ENCODE results near the gene CAMP.
A peak's percentile ranks its signal among the peaks of the same experiment; 100 is the strongest.

CAMP gene

DNA sequence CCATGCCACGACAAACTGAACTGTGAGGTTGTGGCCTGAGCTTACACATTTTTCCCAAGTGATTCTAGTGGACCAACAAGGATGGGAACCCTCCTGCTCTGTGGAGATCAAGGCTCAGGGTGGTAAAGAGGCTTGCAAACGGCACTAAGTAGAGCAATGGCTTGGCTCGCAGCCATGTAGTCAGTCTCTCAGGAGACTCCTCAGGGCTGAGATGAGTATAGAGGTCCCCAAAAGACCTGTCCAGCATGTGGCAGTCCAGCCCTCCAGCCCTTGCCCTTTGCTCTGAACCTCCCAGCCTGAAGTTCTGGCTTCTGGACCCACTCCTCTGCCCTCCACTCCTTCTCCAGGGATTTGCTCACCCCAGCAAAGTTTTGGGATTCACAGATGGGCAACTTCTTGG is 8.3 kb upstream of the CAMP start:
- DNase-seq, result no peak

- no peak for DNase-seq
Measured at GRCh38 chr3:48215466-48215865, 7.8 kb upstream of the CAMP start.

- no peak for DNase-seq
Measured at GRCh38 chr3:48215876-48216275, 7.4 kb upstream of the CAMP start.

GRCh38 chr3:48217449-48217848 is 5.8 kb upstream of the CAMP start:
- DNase-seq, result no peak

DNA sequence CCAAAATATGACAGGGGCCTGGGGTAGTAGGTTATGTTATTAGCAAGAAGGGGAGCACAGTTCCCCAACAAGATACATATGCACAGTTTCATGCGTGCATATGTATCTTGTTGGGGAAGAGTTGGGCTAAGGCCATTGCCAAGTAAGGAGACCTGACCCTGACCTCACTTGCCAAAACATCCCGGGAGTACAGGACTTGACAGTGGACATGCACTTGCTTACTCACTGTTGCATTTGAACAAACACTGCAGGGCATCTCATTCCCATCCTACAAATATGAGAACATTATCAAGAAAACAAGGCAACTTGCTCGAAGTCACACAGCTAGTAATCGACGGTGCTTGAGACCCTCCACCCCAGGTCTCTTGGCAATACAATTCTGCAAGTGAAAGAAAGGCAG is 4.8 kb upstream of the CAMP start:
- no peak for DNase-seq

- DNase-seq, result no peak
Measured at GRCh38 chr3:48219543-48219942, 3.8 kb upstream of the CAMP start.

DNA sequence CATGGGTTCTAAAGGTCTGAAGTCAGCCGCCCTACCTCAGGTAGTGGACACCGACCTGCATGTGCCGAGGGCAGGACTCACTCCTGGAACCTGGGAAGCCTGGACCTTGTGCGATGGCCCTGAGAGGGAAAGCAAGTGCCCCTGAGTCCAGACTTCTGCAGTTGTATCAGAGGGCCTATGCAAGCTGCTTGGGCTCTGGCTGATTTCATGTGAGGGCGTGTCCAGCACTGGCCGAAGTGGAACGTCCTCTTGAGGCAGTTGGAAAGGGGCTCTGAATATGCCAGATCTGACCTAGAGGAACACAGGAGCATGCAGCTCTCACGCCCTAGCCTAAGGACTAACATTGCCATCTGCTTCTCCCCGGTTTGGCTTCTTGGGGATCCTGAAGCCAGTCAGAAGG is 2.5 kb upstream of the CAMP start:
- DNase-seq, result no peak

DNA sequence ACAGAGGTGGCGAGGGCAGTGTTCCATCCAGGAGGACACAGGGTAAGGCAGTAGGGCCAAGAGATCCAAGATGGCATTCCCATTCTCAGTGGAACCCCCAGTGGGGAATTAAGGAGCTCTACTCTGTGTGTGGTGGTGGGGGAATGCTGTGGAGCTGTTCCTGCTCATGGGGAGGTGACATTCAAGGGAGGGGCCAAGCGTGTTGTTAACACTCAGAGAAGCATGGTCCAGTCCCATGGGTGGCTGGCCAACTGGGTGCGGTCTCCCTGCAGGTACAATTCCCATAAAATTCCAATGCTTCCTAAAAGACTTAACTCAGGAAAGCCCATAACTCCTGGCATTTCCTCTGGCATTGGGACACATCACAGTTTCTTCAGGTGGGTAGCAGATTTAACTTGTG is 2.3 kb downstream of the CAMP start:
- DNase-seq, result no peak

GRCh38 chr3:48226939-48227338 is 3.6 kb downstream of the CAMP start:
- DNase-seq, result no peak

DNA sequence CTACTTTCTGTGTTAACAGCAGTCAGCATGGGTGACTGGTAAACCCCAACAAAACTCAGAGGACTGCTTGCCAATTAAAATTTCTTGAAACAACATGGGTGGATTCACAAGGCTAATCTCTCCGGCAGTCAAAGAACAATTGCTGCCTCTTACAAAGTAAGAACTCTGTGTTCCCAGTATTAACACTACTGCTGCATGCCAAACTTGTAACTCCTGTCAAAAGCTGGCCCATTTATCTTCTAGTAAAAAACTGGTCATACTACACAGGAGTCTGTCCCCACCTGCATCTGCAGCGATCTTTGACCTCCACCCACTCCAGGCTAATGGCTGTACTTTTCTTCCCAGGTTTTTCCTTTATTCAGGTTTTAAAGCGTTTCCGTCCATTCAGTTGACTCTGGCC is 8.9 kb downstream of the CAMP start:
- no peak for DNase-seq

DNA sequence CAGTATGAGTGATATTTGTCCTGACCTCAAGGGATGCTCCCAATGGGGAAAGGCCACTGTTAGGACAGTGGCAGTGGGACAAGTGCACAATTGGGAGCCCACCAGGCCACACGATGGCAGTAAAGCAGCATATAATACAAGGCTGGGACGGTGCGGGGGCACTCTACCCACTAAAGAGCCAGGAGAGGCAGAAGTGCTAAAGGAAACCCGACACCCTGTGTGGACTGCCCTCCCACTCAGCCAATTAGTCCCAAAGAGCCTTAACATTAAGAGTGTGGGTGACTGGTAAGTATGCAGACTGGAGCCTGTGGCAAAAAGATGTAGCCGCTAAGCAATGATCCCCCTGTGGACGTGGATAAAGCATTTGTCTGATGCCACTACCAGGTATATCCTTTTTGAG is 9.4 kb downstream of the CAMP start:
- peak; percentile 78 for DNase-seq

GRCh38 chr3:48233542-48233941 is 10.2 kb downstream of the CAMP start:
- DNase-seq, result no peak

- DNase-seq, result no peak
Measured at GRCh38 chr3:48236531-48236930, 13.2 kb downstream of the CAMP start.

DNA sequence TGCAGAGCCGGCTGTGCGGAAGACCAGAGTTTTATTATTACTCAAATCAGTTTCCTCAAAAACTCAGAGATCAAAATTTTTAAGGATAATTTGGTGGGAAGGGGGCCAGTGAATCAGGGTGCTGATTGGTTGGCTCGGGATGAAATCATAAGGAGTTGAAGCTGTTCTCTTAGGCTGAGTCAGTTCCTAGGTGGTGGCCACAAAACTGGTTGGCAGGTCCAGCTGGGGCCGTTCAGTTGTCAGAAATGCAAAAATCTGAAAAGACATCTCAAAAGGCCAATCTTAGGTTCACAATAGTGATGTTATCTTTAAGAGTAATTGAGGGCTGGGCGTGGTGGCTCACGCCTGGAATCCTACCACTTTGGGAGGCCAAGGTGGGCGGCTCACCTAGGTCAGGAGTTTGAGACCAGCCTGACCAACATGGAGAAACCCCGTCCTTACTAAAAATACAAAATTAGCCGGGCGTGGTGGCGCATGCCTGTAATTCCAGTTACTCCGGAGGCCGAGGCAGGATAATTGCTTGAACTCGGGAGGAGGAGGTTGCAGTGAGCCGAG is 15.3 kb downstream of the CAMP start:
- no peak for DNase-seq

DNA sequence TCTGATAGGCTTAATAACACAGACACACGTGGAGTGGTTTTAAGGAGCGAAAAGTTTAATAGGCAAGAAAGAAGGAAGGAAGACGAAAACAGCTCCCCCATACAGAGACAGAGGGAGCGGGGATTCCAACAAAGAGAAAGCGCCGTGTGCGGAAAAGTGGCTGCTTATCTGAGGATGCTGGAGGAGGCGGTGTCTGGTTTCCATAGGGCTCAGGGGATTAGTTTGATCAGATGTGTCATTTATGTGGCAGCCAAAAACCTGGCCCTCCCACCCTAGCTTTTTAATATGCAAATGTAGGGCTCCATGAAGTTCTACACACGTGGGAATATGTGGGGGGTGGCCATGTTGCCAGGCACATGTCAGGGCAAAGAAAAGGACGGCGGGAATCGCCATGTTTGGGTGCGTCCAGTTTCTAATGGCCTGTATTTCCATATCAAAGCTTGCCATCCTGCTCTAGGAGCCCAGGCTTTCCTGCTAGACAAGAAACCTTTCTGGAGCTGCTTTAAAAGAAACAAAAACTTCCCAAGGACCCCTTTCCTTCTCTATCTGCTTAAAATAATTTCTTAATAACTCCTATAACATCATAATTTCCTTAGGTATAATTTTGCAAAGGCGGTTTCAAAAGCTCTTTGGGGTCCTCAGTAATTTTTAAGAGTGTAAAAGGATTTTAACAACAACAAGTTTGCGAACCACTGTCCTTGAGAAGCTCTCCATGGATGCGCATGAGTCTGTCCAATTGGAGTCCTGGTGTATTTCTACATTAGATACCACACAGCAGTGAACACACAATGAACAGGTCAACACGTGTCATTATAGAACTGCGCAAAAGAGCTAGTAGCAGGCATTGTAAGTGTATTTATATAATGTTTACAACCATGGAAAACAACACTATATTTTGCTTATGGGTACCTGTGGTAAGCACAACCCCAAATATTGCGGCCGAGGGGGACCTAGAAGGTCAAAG is 17.0 kb downstream of the CAMP start:
- no peak for DNase-seq

DNA sequence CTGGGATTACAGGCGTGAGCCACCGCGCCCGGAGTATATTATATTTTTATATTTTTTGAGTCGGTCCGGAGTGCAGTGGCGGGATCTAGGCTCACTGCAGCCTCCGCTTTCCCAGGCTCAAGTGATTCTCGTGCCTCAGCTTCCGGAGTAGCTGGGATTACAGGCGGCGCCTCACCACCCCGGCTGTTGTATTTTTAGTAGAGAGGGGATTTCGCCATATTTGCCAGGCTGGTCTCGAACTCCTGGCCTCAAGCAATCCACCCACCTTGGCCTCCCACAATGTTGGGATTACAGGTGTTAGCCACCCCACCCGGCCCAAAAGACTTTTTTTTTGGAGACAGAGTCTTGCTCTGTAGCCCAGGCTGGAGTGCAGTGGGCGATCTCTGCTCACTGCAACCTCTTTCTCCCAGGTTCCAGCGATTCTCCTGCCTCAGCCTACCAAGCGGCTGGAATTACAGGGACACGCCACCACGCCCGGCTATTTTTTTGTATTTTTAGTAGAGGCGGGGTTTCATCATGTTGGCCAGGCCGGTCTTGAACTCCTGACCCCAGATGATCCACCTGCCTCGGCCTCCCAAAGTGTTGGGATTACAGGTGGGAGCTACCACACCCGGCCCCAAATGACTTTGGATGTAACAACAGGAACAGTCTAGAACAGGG is 18.6 kb downstream of the CAMP start:
- DNase-seq, result no peak

GRCh38 chr3:48243886-48244285 is 20.6 kb downstream of the CAMP start:
- DNase-seq, result no peak

- no peak for DNase-seq
Measured at GRCh38 chr3:48244461-48244860, 21.2 kb downstream of the CAMP start.

DNA sequence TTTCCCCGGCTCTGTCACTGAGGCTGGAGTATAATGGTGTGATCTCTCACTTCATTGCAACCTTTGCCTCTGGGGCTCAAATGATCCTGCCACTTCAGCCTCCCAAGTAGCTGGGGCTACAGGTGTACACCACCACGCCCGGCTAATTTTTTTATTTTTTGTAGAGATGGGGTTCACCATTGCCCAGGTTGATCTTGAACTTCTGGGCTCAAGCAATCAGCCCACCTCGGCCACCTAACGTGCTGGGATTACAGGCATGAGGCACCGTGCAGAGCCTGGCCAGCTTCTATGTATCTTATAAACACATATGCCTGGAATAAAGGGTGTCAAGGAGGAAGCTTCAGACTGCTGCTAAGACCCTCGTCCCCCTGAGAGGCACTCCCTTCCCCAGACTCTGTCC is 21.8 kb downstream of the CAMP start:
- no peak for DNase-seq

GRCh38 chr3:48247401-48247811 is 24.1 kb downstream of the CAMP start:
- DNase-seq, result no peak

DNA sequence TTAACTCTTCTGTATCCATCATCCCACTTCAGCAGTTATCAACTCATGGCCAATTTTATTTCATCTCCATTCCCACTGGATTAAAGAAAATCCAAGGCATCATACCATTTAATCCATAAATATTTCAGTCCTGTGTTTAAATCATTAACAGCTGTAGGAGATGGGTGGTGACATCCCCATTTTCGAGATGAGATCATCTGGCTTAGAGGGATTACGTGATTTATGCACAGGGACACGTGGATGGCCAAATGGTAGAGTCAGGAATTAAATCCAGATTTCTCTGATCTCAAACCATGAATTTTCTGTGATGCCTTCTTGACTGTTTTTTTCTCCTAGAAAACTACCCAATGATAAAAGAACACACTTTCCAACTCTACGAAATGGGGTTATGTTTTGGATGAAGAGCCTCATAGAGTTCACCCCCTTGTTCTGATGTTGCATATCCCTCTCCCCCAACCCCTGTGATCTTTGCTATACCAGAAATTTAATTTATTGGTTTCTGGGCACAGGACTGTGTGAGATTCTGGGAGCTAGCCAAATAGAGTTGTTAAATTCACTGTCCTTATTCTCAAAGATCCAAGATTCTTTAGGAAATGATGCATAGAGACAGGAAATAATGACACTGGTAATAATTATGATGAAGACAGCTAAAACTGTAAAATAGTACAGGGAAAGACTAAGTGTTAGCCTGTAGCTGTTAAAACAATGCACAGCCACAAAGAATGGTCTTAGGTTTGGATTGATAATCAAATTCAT is 25.0 kb downstream of the CAMP start:
- DNase-seq, result no peak

DNA sequence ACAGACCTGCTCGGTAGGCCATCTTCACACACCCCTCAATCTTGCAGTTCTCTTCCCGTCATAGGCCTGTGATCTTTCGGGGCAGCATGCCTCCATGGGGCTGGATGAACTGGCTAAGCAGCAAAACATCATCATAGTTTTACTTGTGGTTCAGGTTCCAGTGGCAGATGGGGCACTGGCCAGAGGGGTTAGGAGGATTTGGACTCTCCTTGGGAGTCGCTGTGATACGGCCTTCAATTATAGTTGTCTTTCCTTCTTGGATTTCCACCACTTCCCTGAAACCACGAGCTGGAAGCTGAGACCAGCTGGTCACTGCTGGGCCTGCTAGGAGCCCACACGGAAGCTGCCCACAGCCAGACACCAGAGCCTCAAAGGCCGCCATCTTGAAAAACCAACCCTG is 33.3 kb downstream of the CAMP start:
- no peak for DNase-seq

DNA sequence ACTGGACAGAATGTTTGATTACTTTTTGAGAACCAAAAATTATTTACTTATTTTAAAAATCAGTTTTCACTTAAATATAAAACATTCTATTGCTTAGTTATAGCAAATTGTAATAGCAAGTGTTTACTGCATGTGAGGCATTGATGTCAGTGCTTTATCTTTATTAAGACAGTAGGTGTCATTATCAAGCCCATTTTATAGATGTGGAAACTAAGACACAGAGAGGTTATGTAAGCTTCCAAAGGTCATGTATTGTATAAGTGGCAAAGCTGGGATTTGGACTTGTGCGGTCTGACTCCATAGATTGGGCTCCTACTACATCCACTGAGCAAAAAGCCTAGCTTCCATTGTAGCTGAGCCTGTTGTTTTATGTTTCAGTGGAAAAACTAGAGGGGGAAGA is 35.2 kb downstream of the CAMP start:
- no peak for DNase-seq
